Astrocyte of the cerebellum (primary cell): ENCODE data around the gene DBN1.
A peak's percentile ranks its signal among the peaks of the same experiment; 100 is the strongest.

Experiments
- DNase-seq: peaks from one replicate; pipeline ENCODE4 v3.0.0-alpha.2; 2011; ENCODE audit warnings: low read depth
- H3K4me3 ChIP-seq: 2 replicates; pipeline ENCODE4 v1.5.1; 2011; ENCODE audit warnings: mild to moderate bottlenecking, low read depth, low read length, moderate library complexity
- CTCF ChIP-seq: IDR thresholded peaks from 2 replicates; pipeline ENCODE4 v1.5.1; 2012; ENCODE audit warnings: low read length, low read depth, moderate library complexity, mild to moderate bottlenecking; ENCODE audit errors: missing control alignments
- in situ Hi-C: cut with HindIII; loops from 2 replicates; pipeline ENCODE4 v1.10.0; 2017; ENCODE audit warnings: low sequenced_read_pairs

Gene DBN1

GRCh38 chr5:177446200-177447065, 27.0 kb downstream of the DBN1 start, which contains the start of gene PRR7:
Gene PRR7, plus strand, starts transcription at chr5:177446814. Its CDS starts 8,254 bp downstream, at chr5:177455068.
- H3K4me3 ChIP-seq, result peak within 1 kb of the TSS; percentile 54
- in situ Hi-C loops, result loop anchor here (5.0 kb wide), 1 partner anchor 124 kb away; no protein-coding TSS in a partner anchor
- no peak for DNase-seq
- TF ChIP-seq CTCF, result no peak

GRCh38 chr5:177445917-177446199, 27.6 kb downstream of the DBN1 start:
- in situ Hi-C loops, result loop anchor here (5.0 kb wide), 1 partner anchor 124 kb away; no protein-coding TSS in a partner anchor
- H3K4me3 ChIP-seq, result peak overlapping the region; percentile 54
- TF ChIP-seq CTCF, result no peak
- DNase-seq, result no peak

GRCh38 chr5:177445052-177445916, 28.1 kb downstream of the DBN1 start:
- no peak overlapping the region for H3K4me3 ChIP-seq
- in situ Hi-C loops, result loop anchor here (5.0 kb wide), 1 partner anchor 123 kb away; no protein-coding TSS in a partner anchor
- TF ChIP-seq CTCF, result no peak
- no peak for DNase-seq

- TF ChIP-seq CTCF, result no peak
- no peak overlapping the region for H3K4me3 ChIP-seq
Measured at GRCh38 chr5:177444106-177445051, 29.1 kb downstream of the DBN1 start.

GRCh38 chr5:177443144-177443983, 30.1 kb downstream of the DBN1 start:
- no peak for TF ChIP-seq CTCF
- no peak overlapping the region for H3K4me3 ChIP-seq
- DNase-seq, result no peak
- in situ Hi-C loops, result loop anchor here (5.0 kb wide), 2 partner anchors 36 to 81 kb away; partner anchors contain the start of gene F12

More at GRCh38 chr5:177444106-177445051, 29.1 kb downstream of the DBN1 start:
- in situ Hi-C loops, result loop anchor here (5.0 kb wide), 3 partner anchors 37 to 122 kb away; partner anchors contain the start of gene F12
- no peak for DNase-seq
